Panc1 (cell line): Measurements from ENCODE around the gene ATCAY.

Source experiments
- SIN3A ChIP-seq: IDR thresholded peaks from 2 replicates; pipeline ENCODE4 v1.6.1; 2012; ENCODE audit warnings: low read depth, mild to moderate bottlenecking, low read length, moderate library complexity, borderline replicate concordance; ENCODE audit not compliant: insufficient read depth
- TF ChIP-seq, protein P1 (sequence below): fragments of 450-650 bp; IDR thresholded peaks from 2 replicates; pipeline ENCODE4 v1.5.1; 2017; ENCODE audit warnings: mild to moderate bottlenecking

DNA sequence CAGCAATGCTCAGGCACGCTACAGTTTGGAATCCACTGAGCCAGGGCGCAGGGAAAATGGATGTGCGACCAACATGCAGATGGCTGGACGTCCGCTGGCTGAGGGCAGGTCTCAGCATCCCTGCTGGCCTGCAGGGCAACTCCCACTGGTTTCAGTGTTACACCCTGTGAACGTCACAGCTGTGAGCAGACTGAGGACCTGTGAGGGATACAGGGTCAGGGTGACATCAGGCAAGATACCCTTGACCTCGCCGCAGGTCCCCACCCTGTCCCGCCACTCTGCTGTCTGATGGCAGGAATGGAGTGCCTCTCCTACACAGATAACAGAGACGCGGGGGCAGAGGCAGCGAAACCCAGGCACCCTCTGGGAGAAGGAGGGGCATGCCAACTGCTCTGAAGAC is 30.7 kb upstream of the ATCAY start:
- TF ChIP-seq, protein P1, sequence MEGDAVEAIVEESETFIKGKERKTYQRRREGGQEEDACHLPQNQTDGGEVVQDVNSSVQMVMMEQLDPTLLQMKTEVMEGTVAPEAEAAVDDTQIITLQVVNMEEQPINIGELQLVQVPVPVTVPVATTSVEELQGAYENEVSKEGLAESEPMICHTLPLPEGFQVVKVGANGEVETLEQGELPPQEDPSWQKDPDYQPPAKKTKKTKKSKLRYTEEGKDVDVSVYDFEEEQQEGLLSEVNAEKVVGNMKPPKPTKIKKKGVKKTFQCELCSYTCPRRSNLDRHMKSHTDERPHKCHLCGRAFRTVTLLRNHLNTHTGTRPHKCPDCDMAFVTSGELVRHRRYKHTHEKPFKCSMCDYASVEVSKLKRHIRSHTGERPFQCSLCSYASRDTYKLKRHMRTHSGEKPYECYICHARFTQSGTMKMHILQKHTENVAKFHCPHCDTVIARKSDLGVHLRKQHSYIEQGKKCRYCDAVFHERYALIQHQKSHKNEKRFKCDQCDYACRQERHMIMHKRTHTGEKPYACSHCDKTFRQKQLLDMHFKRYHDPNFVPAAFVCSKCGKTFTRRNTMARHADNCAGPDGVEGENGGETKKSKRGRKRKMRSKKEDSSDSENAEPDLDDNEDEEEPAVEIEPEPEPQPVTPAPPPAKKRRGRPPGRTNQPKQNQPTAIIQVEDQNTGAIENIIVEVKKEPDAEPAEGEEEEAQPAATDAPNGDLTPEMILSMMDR: no peak
- no peak for TF ChIP-seq SIN3A
